CD4-positive, alpha-beta T cell treated with Interleukin-4 for 4 hours (primary cell): ENCODE data around the gene IL10RB.

Source experiments
- DNase-seq: peaks from one replicate; pipeline ENCODE4 v3.0.0-alpha.2; 2020

Gene IL10RB

GRCh38 chr21:33268737-33269441 is 2.7 kb downstream of the IL10RB start:
- DNase-seq = peak; percentile 44

- no peak for DNase-seq
Measured at GRCh38 chr21:33270986-33271385, 4.8 kb downstream of the IL10RB start.

GRCh38 chr21:33273044-33273443 is 6.9 kb downstream of the IL10RB start:
- no peak for DNase-seq

- no peak for DNase-seq
Measured at GRCh38 chr21:33278721-33279120, 12.6 kb downstream of the IL10RB start.

- DNase-seq = no peak
Measured at GRCh38 chr21:33279330-33279820, 13.2 kb downstream of the IL10RB start.

- DNase-seq = no peak
Measured at GRCh38 chr21:33281096-33281652, 15.0 kb downstream of the IL10RB start.

GRCh38 chr21:33283203-33283602 is 17.0 kb downstream of the IL10RB start:
- no peak for DNase-seq

GRCh38 chr21:33286076-33286475 is 19.9 kb downstream of the IL10RB start:
- DNase-seq = no peak

GRCh38 chr21:33286600-33287456 is 20.7 kb downstream of the IL10RB start:
- DNase-seq = no peak

GRCh38 chr21:33289199-33289819 is 23.1 kb downstream of the IL10RB start:
- no peak for DNase-seq

GRCh38 chr21:33290441-33290840 is 24.3 kb downstream of the IL10RB start:
- no peak for DNase-seq

- DNase-seq = no peak
Measured at GRCh38 chr21:33291686-33292085, 25.5 kb downstream of the IL10RB start.

GRCh38 chr21:33292724-33293123 is 26.6 kb downstream of the IL10RB start:
- DNase-seq = no peak

GRCh38 chr21:33293136-33293535 is 27.0 kb downstream of the IL10RB start:
- no peak for DNase-seq

- peak; percentile 34 for DNase-seq
Measured at GRCh38 chr21:33293811-33294216, 27.6 kb downstream of the IL10RB start.

GRCh38 chr21:33296156-33296555 is 30.0 kb downstream of the IL10RB start:
- no peak for DNase-seq

- DNase-seq = peak; percentile 41
Measured at GRCh38 chr21:33299181-33299752, 33.1 kb downstream of the IL10RB start.

- DNase-seq = peak; percentile 20
Measured at GRCh38 chr21:33300701-33301631, 34.8 kb downstream of the IL10RB start.

GRCh38 chr21:33301632-33302002 is 35.5 kb downstream of the IL10RB start:
- no peak for DNase-seq

GRCh38 chr21:33302055-33302454 is 35.9 kb downstream of the IL10RB start:
- DNase-seq = no peak

- no peak for DNase-seq
Measured at GRCh38 chr21:33302796-33303195, 36.6 kb downstream of the IL10RB start.

GRCh38 chr21:33305344-33305671 is 39.1 kb downstream of the IL10RB start:
- no peak for DNase-seq
